H1 (cell line): ENCODE measurements around the gene LPIN2. TPM values are rescaled to one million over a fixed set of nuclear protein-coding genes. Genes with fewer than 3 reads are reported as not detected.

Experiments used
- CTCF ChIA-PET: fragments of 300-600 bp; sonication (Branson Sonifier 250); formaldehyde crosslinking; loops from one replicate; lab custom pipeline; 2021; ENCODE audit not compliant: partially characterized antibody; lab: Charles Lee
- POLR2A ChIA-PET: fragments of 300-600 bp; sonication (Branson Sonifier 250); formaldehyde crosslinking; loops from one replicate; lab custom pipeline; 2021; ENCODE audit warnings: inconsistent platforms; ENCODE audit not compliant: partially characterized antibody; lab: Charles Lee
- DNase-seq, 2 experiments: peaks; one replicate each; pipeline versions ENCODE4 v3.0.0 to v3.0.0-alpha.2; 2010 to 2022; ENCODE audit warnings: low spot score in 2 of 2, low read depth in 1 of 2, mixed read lengths in 1 of 2
- FAIRE-seq: peaks from 2 replicates; lab custom pipeline; 2011; peaks lifted over from hg19 to GRCh38; lab: Jason Lieb, UNC
- H2AFZ ChIP-seq: 2 replicates; pipeline ENCODE4 v1.8.1; 2012; ENCODE audit warnings: low read length, inconsistent platforms
- H2AK5ac ChIP-seq: 2 replicates; pipeline ENCODE4 v1.6.1; 2013; ENCODE audit warnings: low read depth, low read length
- H2BK120ac ChIP-seq: replicated peaks from 2 replicates; pipeline ENCODE3; 2013; ENCODE audit warnings: low read depth, low read length, inconsistent platforms
- H2BK12ac ChIP-seq: 2 replicates; pipeline ENCODE4 v1.6.1; 2013; ENCODE audit warnings: low read depth, low read length
- H2BK15ac ChIP-seq: 2 replicates; pipeline ENCODE4 v1.6.1; 2013; ENCODE audit warnings: low read length
- H2BK20ac ChIP-seq: 2 replicates; pipeline ENCODE4 v1.6.1; 2013; ENCODE audit warnings: low read length
- H2BK5ac ChIP-seq: 2 replicates; pipeline ENCODE4 v1.6.1; 2013; ENCODE audit warnings: low read depth, low read length
- H3K14ac ChIP-seq: 2 replicates; pipeline ENCODE4 v1.6.1; 2013; ENCODE audit warnings: inconsistent platforms; ENCODE audit not compliant: insufficient read length
- H3K18ac ChIP-seq: 2 replicates; pipeline ENCODE4 v1.6.1; 2013; ENCODE audit warnings: low read length; ENCODE audit errors: extremely low read depth
- H3K23ac ChIP-seq: 2 replicates; pipeline ENCODE4 v1.6.1; 2013; ENCODE audit warnings: inconsistent platforms; ENCODE audit not compliant: insufficient read length
- H3K23me2 ChIP-seq: 2 replicates; pipeline ENCODE4 v1.6.1; 2013; ENCODE audit warnings: low read depth, low read length
- H3K27ac ChIP-seq: 2 replicates; pipeline ENCODE4 v1.6.1; 2011; ENCODE audit warnings: low read depth, low read length, inconsistent platforms
- H3K27me3 ChIP-seq, 4 experiments: replicated peaks in 1 of 4; 1 replicate in 1 of 4; 2 replicates in 3 of 4; pipeline versions ENCODE4 v1.6.1 to v1.8.1; 2011 to 2013; ENCODE audit warnings: low read length in 3 of 4, mild to moderate bottlenecking in 3 of 4, inconsistent platforms in 2 of 4, mixed read lengths in 2 of 4, moderate library complexity in 1 of 4; ENCODE audit not compliant: control insufficient read depth in 3 of 4, insufficient read depth in 3 of 4; ENCODE audit errors: extremely low read depth in 1 of 4
- H3K36me3 ChIP-seq, 4 experiments: 2 replicates each; pipeline versions ENCODE4 v1.6.1 to v1.8.1; 2011 to 2013; ENCODE audit warnings: mild to moderate bottlenecking in 4 of 4, low read length in 3 of 4, moderate library complexity in 2 of 4, control low read depth in 1 of 4, inconsistent platforms in 1 of 4; ENCODE audit not compliant: insufficient read depth in 4 of 4, control insufficient read depth in 2 of 4
- H3K4ac ChIP-seq: replicated peaks from 2 replicates; pipeline ENCODE3; 2013; ENCODE audit warnings: low read length, low read depth, mixed read lengths, inconsistent platforms; ENCODE audit not compliant: insufficient read length
- H3K4me1 ChIP-seq, 4 experiments: replicated peaks in 1 of 4; 1 replicate in 1 of 4; 2 replicates in 3 of 4; pipeline versions ENCODE4 v1.6.1 to v1.8.1; 2011 to 2013; ENCODE audit warnings: low read length in 3 of 4, inconsistent platforms in 2 of 4, mixed read lengths in 1 of 4; ENCODE audit not compliant: insufficient read depth in 4 of 4, control insufficient read depth in 3 of 4
- H3K4me2 ChIP-seq, 2 experiments: 2 replicates each; pipeline versions ENCODE4 v1.6.1 to v1.8.1; 2011 to 2013; ENCODE audit warnings: low read depth in 2 of 2, low read length in 2 of 2, control low read depth in 1 of 2, inconsistent platforms in 1 of 2, mild to moderate bottlenecking in 1 of 2; ENCODE audit not compliant: insufficient read depth in 1 of 2
- H3K4me3 ChIP-seq, 4 experiments: fragments of 200-600, 300-600 bp in 1 of 4; sonication (generic), shearing (Covaris generic), sonication (Bioruptor Twin) in 1 of 4; 2 replicates each; pipeline versions ENCODE4 v1.5.1 to v1.8.1; 2011 to 2016; ENCODE audit warnings: low read length in 4 of 4, low read depth in 3 of 4, control low read depth in 2 of 4, inconsistent platforms in 2 of 4, mild to moderate bottlenecking in 2 of 4, mixed read lengths in 1 of 4, moderate library complexity in 1 of 4; ENCODE audit not compliant: insufficient read depth in 2 of 4; ENCODE audit errors: extremely low read depth in 1 of 4
- H3K56ac ChIP-seq: replicated peaks from 2 replicates; pipeline ENCODE3; 2013; ENCODE audit warnings: low read depth, mild to moderate bottlenecking, mixed read lengths, low read length, inconsistent platforms; ENCODE audit not compliant: insufficient read length
- H3K79me1 ChIP-seq: 2 replicates; pipeline ENCODE4 v1.6.1; 2013; ENCODE audit warnings: low read depth, low read length, control low read depth
- H3K79me2 ChIP-seq, 2 experiments: 2 replicates each; pipeline versions ENCODE4 v1.6.1 to v1.8.1; 2012 to 2013; ENCODE audit warnings: low read length in 2 of 2, mild to moderate bottlenecking in 2 of 2, inconsistent platforms in 1 of 2; ENCODE audit not compliant: insufficient read depth in 2 of 2, control insufficient read depth in 1 of 2
- H3K9ac ChIP-seq, 4 experiments: replicated peaks in 1 of 4; 1 replicate in 1 of 4; 2 replicates in 3 of 4; pipeline versions ENCODE4 v1.6.1 to v1.8.1; 2011 to 2013; ENCODE audit warnings: low read depth in 3 of 4, low read length in 3 of 4, control low read depth in 2 of 4, mild to moderate bottlenecking in 2 of 4, moderate library complexity in 2 of 4, inconsistent platforms in 1 of 4; ENCODE audit errors: extremely low read depth in 1 of 4
- H3K9me3 ChIP-seq, 2 experiments: 2 replicates each; pipeline versions ENCODE4 v1.6.1 to v1.8.1; 2012 to 2013; ENCODE audit warnings: mild to moderate bottlenecking in 2 of 2, moderate library complexity in 2 of 2, control low read depth in 1 of 2, inconsistent platforms in 1 of 2, low read depth in 1 of 2, low read length in 1 of 2, mixed read lengths in 1 of 2; ENCODE audit not compliant: insufficient read depth in 2 of 2
- H4K20me1 ChIP-seq, 2 experiments: replicated peaks in 1 of 2; 2 replicates each; pipeline versions ENCODE3 to v1.8.1; 2011 to 2013; ENCODE audit warnings: inconsistent platforms in 2 of 2, low read length in 2 of 2, mild to moderate bottlenecking in 1 of 2; ENCODE audit not compliant: insufficient read depth in 2 of 2, control insufficient read depth in 1 of 2
- H4K5ac ChIP-seq: 2 replicates; pipeline ENCODE4 v1.6.1; 2013; ENCODE audit warnings: low read length, low read depth, mixed read lengths, inconsistent platforms; ENCODE audit not compliant: insufficient read length
- H4K8ac ChIP-seq: 2 replicates; pipeline ENCODE4 v1.8.0; 2013; ENCODE audit warnings: mild to moderate bottlenecking, moderate library complexity, low read length, inconsistent platforms; ENCODE audit not compliant: insufficient read depth; ENCODE audit errors: extremely low read depth
- H4K91ac ChIP-seq: replicated peaks from 2 replicates; pipeline ENCODE3; 2013; ENCODE audit warnings: low read length, mixed read lengths, inconsistent platforms; ENCODE audit not compliant: insufficient read length
- CBX5 ChIP-seq: fragments of 300-800, 300-1000 bp; sonication (generic); IDR thresholded peaks from 2 replicates; pipeline ENCODE4 v1.7.1; 2016; ENCODE audit warnings: antibody characterized with exemption, low read length, low read depth
- JUND ChIP-seq: IDR thresholded peaks from 2 replicates; pipeline ENCODE4 v1.6.1; 2011; ENCODE audit warnings: mild to moderate bottlenecking, improper control_type of control experiment, low read length
- KDM1A ChIP-seq: fragments of 200-600, 300-600 bp; sonication (generic); IDR thresholded peaks from 2 replicates; pipeline ENCODE4 v1.7.1; 2016; ENCODE audit warnings: mild to moderate bottlenecking, low read length, borderline replicate concordance
- NANOG ChIP-seq: IDR thresholded peaks from 2 replicates; pipeline ENCODE4 v1.6.1; 2011; ENCODE audit warnings: low read length, low read depth, mild to moderate bottlenecking, inconsistent platforms; ENCODE audit not compliant: insufficient read depth, poor library complexity, severe bottlenecking
- WGBS, 2 experiments: shearing (Covaris generic) in 1 of 2; methylation state at CpG; one replicate each; pipeline versions ENCODE4 v1.1.6 to v1.1.7; 2013 to 2015; ENCODE audit warnings: low lambda C conversion rate in 2 of 2, mixed read lengths in 2 of 2, inconsistent platforms in 1 of 2, low coverage in 1 of 2, missing lambda C conversion rate in 1 of 2; ENCODE audit not compliant: insufficient replicate concordance in 2 of 2, insufficient coverage in 1 of 2, insufficient read length in 1 of 2; ENCODE audit errors: extremely low coverage in 1 of 2, missing lambda C conversion rate in 1 of 2; 5-methylcytosine and 5-hydroxymethylcytosine counted together
- polyA plus RNA-seq, 7 experiments: library from polyadenylated mRNA; depleted of rRNA in 3 of 7; stranded (reverse) in 5 of 7; unstranded in 2 of 7; fragments of >200 nt in 5 of 7; fragments of 200-250 nt in 2 of 7; gene quantifications; 1 replicate in 5 of 7; 2 replicates in 1 of 7; 4 replicates in 1 of 7; pipeline versions ENCODE4 v1.2.1 to v1.2.3, GENCODE V29; 2011 to 2013; ENCODE audit warnings: missing spikeins in 2 of 7, mixed read lengths in 2 of 7
- total RNA-seq: library from RNA; stranded (reverse); fragmentation: NEBNext Ultra II Directional; extraction: Animal tissue kit (Norgen Biotek cat#: 25700); gene quantifications from 2 replicates; pipeline ENCODE4 v1.2.1, GENCODE V29; 2021
- TF ChIP-seq, protein P1 (sequence below): IDR thresholded peaks from 2 replicates; pipeline ENCODE4 v1.6.1; 2011; ENCODE audit warnings: low read depth, mild to moderate bottlenecking, low read length; ENCODE audit not compliant: insufficient read depth

LPIN2 gene
- total and polyA plus RNA-seq, 2 of the 8 experiments (the other 6 are each of a cell fraction or from before 2014, with no cell fraction given), result 7.4 to 14.2 TPM

DNA sequence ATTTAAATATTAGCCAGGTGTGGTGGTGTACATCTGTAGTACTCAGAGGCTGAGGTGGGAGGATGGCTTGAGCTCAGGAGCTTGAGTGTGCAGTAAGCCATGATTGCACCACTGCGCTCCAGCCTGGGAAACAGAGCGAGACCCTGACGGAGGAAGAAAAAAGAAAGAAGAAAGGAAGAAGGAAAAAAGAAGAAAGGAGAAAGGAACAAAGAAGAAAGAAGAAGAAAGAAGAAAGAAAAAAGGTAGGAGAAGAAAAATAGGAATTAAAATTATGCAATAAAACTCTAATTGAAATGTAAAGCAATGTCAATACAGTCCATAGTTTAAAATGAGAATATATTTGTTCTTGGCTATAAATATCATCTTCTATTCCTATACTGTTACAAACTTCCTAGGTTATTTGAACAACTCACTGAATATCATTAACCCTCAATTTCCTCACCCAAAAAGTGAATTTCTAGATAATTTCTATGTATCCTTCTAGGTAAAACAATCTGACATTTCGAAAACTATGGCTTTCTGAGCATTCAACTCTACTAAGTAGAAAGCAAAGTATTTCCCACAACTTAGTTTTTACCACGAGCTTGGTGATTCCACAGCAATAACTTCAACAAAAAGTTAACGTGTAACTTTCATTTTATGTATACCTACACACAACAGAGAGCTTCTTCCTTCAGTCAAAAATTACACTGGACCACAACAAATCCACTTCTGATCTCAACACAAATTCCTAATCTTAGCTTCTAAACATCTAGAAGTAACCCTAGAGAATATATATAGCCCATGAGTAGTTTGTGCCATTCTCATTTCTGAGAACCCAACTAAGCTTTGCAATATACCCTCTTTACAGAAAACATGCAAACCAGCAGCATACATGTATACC, 19.7 kb downstream of the LPIN2 start:
- no peak overlapping the region for H2AK5ac ChIP-seq
- no peaks in the 10 kb centered on the region for H3K23me2 ChIP-seq
- H3K4ac ChIP-seq, result no peak overlapping the region
- no peaks in the 10 kb centered on the region for H3K9me3 ChIP-seq
- H3K36me3 ChIP-seq, result no peaks in the 10 kb centered on the region
- CTCF ChIA-PET, result interaction anchor here (0.6 to 5.9 kb wide), 10 partner anchors 8 to 653 kb away, joined by 3 to 47 read pairs (median 8); no protein-coding TSS in a partner anchor
- no peak overlapping the region for H2AFZ ChIP-seq
- H3K23ac ChIP-seq, result no peak overlapping the region
- H2BK120ac ChIP-seq, result no peak overlapping the region
- H3K4me1 ChIP-seq, result peaks cover 0 to 10% (median 7%) of the 10 kb centered on the region in 4 experiments; a peak in 6 of 7 replicates
- H3K9ac ChIP-seq, result no peak overlapping the region
- H4K91ac ChIP-seq, result no peak overlapping the region
- H3K56ac ChIP-seq, result no peak overlapping the region
- peaks cover 9% of the 10 kb centered on the region for H3K79me1 ChIP-seq
- H3K14ac ChIP-seq, result no peak overlapping the region
- H4K8ac ChIP-seq, result no peak overlapping the region
- no peak overlapping the region for H2BK20ac ChIP-seq
- POLR2A ChIA-PET, result interaction anchor here (1.1 kb wide), 1 partner anchor 78 kb away, joined by 3 read pairs; no protein-coding TSS in a partner anchor
- H3K4me2 ChIP-seq, result no peak overlapping the region
- FAIRE-seq, result no peak
- no peak overlapping the region for H3K4me3 ChIP-seq
- H2BK5ac ChIP-seq, result no peak overlapping the region
- no peaks in the 10 kb centered on the region for H3K27me3 ChIP-seq
- no peak overlapping the region for H4K5ac ChIP-seq
- H3K79me2 ChIP-seq, result peaks cover 0 to 69% of the 10 kb centered on the region in 2 experiments; a peak in 2 of 4 replicates
- no peak overlapping the region for H3K27ac ChIP-seq
- no peak overlapping the region for H2BK12ac ChIP-seq
- 90% methylated on average over 6 of the region's 6 CpGs; no CpG with 5 or more reads in 1 of the 2 experiments for WGBS, 2 experiments
- no peak overlapping the region for H2BK15ac ChIP-seq
- peaks cover 0 to 1% of the 10 kb centered on the region in 2 experiments for H4K20me1 ChIP-seq
- no peak for DNase-seq
- no peak overlapping the region for H3K18ac ChIP-seq
- TF ChIP-seq, protein P1, sequence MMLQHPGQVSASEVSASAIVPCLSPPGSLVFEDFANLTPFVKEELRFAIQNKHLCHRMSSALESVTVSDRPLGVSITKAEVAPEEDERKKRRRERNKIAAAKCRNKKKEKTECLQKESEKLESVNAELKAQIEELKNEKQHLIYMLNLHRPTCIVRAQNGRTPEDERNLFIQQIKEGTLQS, result no peak
- TF ChIP-seq JUND (no peak), KDM1A (no peak), CBX5 (no peak), NANOG (no peak)
